GF-D8 (cell line): ENCODE measurements around the gene ATP6V0D1.

Source experiments
- DNase-seq: peaks from one replicate; lab custom pipeline; 2025; lab: John Stamatoyannopoulos, UW

Gene ATP6V0D1

GRCh38 chr16:67406111-67406971 is 74.6 kb downstream of the ATP6V0D1 start:
- DNase-seq: no peak

GRCh38 chr16:67405336-67405735 is 75.6 kb downstream of the ATP6V0D1 start:
- DNase-seq: no peak

GRCh38 chr16:67404740-67405226 is 76.2 kb downstream of the ATP6V0D1 start:
- DNase-seq: no peak

- no peak for DNase-seq
These were observed 76.9 kb downstream of the ATP6V0D1 start for GRCh38 chr16:67403976-67404555.

DNA sequence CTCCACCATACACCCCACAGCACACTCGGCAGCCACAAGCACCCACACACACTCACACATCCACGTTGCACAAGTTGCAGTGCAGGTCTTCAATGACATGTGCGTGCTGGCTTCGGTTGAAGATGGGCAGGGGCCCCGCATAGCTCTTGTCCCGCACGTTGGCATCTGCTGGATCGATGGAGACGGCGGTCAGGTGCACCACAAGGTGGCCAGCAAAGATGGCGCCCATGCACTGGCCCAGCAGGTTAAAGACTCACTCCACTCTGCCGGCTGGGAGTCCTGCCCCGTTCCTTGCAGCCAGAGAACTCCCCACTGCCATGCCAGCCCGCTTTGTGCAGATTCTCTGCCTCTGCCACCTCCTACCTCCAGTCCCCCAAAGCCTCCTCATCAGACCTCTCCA is 80.1 kb downstream of the ATP6V0D1 start:
- no peak for DNase-seq

- no peak for DNase-seq
These were observed 80.9 kb downstream of the ATP6V0D1 start for GRCh38 chr16:67399749-67400704.

DNA sequence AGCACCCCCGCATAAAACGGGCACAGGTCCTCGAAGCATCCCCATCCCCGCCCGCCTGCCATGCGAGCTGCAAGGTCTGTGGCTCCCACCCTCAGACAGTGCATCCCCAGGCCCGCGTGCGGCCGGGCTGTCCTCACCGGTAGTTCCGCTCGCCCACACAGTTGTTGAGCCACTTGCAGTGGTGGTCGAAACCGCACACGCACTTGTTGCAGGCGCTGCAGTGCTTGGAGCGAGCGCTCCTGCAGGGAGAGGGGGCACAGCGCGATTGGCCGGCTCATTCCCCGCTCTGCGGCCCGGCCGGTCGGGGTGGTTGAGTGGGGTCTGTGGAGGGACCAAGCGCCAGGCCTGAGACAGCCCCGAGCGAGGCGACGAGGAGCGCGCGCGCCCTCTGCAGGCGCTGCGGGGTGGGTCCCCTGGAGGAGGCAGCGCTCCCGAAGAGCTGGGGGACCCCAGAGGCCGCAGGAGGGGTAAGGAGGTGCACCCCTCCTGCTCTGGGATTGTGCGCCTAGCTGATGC is 81.7 kb downstream of the ATP6V0D1 start:
- no peak for DNase-seq

DNA sequence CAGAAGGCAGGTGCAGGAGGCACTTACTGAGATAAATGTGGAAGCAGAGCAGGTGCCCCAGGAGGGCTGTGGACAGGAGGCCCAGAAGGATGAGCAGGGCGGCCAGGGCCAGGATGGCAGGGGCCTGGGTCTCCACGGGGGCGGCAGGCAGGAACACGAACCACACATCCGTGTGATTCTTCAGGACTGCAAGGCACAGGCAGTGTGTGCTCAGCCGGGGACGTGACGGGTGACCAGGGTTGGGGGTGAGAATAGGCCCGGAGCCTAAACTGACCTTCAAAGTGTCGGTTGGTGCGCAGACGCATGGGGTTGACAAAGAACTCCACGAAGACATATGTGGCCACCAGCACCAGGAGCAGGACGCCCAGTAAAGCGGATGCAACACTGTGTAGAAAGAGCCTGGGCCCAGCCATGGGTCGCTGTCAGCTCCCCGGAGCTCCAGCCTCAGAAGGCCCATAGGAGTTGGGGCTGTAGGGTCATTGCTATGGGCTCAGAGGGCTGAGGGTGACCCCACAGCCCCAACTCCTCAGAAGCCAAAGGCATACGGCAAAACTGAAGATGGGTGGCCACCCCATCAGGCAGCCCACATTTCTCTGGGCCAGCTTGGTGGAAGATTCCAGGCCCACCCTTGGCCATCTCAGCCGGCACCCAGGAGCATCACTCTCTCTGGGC is 82.3 kb downstream of the ATP6V0D1 start:
- DNase-seq: no peak

DNA sequence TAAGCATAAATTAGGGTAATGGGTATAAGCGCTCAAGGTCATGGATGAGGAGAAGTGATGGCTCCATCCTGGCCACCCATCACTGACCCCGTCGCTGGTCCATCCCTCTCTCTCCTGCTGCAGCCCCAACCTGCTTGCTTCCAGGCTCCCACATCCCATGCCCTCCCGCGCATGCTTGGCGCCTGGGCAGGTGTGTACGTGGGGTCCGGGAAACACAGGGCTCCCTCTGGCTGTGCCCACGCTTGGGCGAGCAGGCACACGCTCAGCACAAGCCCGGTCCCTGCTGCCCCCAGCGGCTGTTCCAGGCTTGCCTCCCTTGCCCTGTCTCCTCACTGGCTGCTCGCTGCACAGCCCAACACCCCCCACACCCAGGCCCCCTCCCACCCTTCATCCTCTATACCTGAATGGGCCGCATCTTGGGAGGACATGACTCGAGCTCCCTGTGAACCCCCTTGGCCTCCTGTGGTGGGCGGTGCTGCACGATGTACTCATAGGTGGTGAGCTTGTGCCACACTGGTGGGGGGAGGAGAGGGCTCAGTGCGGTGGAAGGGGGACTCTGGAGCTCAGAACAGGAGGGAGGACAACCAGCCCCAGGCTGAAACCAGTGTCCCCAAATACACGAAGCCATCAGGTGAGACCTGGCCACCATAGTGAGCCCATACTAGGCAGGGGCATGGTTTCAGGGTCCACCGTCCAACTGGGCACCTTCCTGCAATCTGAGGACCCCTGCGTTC is 83.0 kb downstream of the ATP6V0D1 start:
- DNase-seq: no peak

GRCh38 chr16:67397036-67397801 is 83.7 kb downstream of the ATP6V0D1 start:
- no peak for DNase-seq

DNA sequence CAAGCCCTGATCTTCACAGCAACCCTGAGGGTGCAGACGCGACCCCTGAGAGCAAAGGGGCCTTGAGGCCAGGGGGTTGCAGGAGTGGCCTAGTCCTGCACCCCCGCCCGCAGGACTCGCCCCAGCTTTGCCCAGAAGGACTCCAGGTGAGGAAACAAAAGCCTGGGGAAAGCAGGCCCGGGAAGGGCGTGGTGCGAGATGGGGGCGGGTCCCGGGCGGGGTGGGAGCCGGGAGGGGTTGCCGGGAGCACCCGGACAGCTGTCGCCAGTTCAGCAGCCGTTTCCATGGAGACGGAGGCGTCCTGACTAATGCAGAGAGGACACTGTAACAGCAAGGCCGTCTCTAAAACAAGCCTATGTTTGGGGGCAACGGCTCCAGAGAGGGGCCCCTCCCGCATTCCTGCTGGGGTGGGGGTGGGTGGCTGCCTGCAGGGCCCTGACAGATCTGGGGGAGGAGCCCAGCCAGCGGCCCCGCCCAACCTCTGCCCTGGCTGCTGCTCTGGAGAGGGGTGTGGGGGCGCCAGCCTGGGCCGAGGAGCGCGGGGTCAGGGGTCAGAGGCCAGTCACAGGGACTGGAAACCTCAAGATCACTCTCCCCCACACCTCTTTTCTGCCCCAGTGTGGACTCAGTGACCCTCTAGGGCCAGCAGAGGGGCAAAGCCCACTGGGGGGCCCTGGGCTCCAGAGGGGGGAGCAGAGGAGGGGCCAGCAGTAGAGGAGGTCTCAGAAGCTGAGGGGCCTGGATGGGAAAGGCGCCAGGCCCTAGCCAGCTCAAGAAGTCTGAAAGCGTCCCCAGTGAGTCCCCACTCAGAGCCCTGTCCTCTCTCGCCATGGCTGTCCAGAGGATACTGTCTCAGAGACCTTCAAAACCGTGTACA is 84.6 kb downstream of the ATP6V0D1 start:
- DNase-seq: no peak

DNA sequence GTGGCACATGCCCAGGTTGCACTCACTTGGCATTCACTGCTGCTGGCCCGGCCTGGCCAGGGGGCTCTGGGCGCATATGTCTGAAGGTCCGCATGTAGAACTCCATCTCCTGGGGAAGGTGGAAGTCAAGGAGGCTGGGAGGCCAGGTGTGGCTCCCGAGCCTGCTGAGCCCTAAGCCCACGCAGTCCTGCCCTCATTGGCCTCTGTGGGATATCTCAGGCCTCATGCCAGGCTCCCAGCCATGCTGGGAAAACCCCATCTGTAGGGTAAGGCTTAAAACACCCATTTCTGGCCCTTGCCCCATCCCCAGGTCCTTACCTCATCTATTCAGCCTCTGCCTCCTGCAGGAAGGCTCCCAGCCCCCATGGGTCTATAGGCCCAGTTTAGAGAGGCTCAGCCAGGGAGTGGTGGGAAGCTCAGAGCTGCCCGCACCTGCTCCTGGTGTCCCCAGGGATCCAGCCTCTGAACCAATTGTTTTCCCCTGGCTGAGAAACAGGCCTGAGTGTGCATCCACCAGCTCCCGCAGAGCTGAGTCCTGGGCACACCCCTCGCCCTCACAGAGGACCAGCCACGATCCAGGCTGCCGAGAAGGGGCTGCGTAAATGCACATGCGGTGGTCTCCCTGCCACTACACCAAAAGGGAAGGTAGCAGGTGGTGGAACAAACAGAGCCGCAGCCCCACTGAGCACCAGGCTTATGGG is 85.3 kb downstream of the ATP6V0D1 start:
- no peak for DNase-seq

- DNase-seq: no peak
These were observed 85.9 kb downstream of the ATP6V0D1 start for GRCh38 chr16:67395105-67395457.

GRCh38 chr16:67394155-67395104 is 86.5 kb downstream of the ATP6V0D1 start:
- DNase-seq: no peak

DNA sequence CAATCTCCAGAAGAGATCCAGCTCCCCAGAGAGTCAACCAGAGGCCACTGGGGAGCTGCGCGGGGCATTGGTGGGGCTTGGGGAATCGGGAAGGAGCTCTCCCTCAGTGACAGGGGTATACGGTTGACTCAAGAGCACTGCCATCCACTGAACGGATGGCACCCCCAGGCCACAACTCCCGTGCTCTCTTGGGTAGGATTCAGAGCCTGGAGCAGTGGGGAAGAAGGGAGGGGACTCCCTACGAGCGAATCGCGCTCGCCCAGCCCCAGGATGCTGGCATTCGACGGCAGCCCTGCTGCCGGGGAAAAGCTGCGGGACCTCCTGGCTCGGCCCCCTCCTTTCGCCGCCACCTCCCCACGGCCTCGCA is 87.2 kb downstream of the ATP6V0D1 start:
- DNase-seq: no peak

DNA sequence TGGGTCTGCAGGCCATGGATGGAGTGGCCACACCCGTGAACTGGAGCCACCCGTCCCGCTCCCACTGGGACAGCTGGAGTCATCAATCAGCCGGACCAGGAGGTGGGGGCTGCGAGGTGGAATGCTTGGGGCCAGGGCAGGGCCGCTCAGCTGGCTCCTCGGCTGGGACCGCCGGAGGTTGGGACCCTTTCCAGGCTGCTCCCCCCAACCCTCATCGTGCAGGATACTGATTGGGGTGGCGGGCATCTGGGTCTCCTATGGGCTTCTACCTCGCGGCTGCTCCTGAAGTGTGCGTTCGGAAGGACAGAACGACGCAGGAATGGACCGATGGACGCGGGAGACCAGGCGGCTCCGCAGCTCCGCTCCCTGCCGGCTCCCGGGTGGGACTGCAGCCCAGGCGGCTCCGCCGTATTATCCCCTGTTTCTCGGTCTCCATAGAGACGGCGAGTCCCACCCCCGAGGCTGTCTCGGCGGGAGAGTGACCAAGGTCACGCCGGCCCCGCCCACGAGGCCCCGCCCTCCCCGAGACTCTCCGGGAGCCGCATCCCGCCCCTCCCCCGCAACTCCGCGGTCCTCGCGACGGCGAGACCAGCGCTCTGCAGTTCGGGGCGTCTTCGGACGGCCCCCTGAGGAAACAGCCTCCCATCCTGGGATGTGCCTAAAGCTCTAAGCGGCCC is 87.7 kb downstream of the ATP6V0D1 start, which contains the start of gene TPPP3:
TSS of gene TPPP3 (minus strand) at position 388 of the 677 bp plus-strand sequence. CDS start 2,387 bp downstream, outside the sequence.
- DNase-seq: no peak
